Activated naive CD4-positive, alpha-beta T cell treated with anti-CD3 and anti-CD28 coated beads, Interleukin-2, amount 50 U/mL, for 16 hours (primary cell): ENCODE measurements around the gene SLC9A3.
"Not testable (repeated sequence)": the region's sequence is repeated elsewhere in the genome, so short reads cannot be mapped to it uniquely, and the experiment has no call there.

Experiments used
- DNase-seq: peaks from one replicate; pipeline ENCODE4 v3.0.0-alpha.2; 2020

The SLC9A3 gene

DNA sequence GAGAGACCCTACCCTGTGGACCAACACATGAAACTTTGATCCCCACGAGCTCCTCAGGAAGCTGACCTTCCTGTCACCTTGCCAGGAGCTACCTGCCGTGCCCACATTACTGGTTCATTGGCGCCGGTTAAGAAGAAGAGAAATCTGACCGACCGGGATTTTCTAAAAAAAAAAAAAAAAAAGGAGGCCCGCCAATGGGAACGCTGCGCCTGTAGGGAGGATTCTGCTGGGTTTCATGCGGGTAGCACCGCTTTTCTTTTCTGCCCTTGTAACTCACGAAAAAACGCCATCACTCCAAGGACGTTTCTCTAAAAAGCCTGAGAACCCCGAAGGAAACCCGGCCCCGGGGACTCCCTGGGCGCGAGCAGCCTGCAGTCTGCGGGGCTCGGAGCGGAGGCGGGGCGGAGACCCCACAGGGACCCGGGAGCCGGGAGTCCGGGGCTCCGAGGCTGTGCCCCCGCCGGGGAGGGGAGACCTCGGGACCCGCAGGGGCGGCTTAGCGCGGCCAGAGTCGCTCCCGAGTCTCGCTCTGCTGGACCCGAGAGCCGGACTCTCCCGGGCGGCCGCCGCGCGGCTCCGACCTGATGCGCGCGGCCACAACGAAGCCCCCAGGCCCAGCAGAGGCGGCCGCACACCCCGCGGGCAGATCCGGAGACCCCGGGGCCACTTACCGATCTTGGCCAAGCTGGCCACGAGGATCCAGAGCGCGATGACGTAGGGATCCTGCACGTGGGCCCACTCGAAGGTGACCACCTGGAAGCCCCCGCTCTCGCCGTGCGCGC is 617 bp downstream of the SLC9A3 start:
- no peak for DNase-seq

DNA sequence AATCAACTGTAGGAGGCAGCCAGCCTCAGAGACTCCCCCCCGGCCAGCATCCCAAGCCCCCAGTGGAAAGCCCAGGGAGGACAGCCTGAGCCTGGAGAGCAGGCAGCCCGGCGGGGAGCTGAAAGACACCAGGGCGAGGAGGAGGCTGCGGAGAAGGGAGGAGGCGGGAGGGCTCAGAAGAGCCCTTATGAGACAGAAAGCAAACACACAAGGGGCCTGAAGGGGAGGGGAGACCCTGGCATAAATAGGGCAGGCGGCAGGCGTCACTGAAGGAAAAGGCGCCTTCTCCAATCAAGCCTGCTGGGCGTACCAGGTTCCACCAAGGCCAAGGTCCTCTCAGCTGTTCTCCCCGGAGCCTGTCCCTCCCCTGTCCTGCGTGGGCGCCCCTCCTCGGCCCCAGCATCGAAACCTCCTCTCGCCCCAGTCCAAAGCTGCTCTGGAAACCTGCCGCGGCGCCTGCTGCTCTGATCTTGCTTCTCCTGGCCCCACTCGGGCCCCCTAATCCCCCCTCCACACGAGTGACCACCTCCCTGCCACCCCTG is 1.3 kb downstream of the SLC9A3 start:
- DNase-seq = no peak

DNA sequence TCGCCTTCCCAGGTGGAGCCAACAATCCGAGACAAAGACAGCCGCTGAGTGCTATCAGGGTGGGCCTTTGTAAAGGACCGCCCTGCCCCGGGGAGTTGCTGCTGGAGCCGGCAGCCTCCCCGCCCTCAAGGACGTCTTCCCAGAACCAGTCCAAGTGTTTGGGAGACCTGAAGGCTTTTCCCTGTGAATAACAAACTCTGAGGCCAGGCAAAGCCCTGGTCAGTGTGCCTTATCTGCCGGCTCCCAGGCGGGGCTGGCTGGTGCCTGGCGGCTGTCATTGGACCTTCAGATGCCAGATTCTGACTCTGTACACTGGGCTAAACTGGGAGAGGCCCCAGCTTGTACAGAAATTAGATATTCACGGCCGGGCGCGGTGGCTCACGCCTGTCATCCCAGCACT is 2.1 kb downstream of the SLC9A3 start:
- no peak for DNase-seq

DNA sequence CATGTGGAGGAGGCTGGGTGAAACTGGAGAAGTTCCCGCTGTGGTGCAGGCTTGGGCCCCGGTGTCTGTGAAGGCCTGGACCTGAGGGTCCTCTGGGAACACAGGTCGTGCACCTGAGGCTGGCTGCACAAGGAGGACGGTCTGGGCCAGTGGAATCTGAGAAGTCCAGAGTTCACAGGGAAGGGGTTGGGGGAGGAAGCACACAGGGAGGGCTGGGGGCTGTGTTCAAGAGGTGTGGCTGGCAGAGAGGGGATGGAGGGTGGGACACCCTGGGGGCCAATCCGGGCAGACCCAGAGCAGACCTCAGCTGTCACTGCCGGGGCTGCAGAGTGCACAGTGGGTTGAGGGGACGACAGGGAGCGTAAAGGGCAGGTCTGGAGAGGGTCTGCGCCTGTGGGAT is 2.6 kb downstream of the SLC9A3 start:
- DNase-seq = no peak

DNA sequence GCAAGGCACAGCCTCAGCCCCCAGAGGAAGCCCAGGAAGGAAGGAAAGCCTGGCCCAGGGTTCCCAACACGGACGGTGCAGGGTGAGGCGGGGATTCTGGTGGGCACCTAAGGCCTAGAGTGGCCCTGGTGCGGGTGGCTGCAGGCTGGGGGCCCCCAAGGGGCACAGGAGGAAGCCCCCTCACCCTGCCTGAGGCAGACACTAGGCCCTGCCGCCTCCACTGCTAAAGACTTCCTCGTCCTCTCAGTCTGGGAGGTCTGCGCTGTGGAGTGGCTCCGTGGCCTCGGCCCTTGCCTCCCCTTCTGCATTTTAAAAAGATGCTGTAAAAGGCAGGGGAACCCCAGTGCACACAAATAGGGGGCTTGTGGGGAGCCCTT is 3.4 kb downstream of the SLC9A3 start:
- no peak for DNase-seq

DNA sequence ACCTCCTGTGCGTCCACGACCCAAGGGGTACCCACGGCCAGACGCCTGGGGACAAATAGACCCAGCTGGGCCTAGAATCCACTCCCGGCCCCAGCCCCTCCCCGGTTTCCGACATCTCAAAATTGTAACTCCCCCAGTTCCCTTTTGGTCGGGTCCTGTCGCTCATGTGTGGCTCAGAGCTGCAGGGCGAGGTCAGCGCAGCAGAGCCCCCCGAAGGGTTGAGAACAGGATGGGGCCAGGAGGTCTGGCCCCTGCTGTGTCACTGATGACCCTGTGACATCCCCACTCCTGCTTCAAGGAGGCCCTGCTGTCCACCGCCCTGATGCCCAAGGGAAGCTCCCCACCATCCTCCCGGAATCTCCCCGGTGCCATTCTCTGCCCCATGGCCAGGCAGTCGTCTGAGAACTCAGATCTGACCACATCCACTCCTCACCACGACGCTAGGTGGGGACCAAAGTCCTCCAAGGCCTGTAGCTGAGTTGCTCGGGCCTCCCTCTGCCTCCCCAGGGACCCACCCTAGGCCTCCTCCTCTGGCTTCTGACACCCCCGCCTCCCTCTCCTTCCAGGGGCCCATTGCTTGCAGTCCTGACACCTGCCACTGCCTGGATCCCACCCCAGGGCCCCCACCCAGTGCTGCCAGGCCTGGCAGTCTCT is 3.9 kb downstream of the SLC9A3 start:
- DNase-seq = no peak

DNA sequence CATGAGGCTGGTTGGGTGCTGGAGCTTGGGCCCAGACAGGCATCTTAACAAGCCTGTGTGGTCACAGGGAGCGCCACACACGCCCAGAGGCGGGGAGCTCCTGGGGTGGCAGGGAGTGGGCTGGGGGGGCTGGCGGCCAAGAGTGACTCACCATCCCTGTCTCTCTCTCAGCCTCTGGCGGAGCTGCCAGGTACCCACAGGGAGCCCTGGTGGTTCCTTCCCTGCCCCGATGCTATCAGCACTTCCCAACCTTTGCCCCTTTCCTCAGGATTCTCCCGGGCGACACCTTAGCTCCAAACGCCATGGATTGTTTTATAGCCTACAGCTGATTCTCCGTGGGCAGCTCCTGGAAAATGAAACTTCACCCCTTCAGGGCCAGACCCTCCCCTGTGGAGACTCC is 5.5 kb downstream of the SLC9A3 start:
- no peak for DNase-seq

DNA sequence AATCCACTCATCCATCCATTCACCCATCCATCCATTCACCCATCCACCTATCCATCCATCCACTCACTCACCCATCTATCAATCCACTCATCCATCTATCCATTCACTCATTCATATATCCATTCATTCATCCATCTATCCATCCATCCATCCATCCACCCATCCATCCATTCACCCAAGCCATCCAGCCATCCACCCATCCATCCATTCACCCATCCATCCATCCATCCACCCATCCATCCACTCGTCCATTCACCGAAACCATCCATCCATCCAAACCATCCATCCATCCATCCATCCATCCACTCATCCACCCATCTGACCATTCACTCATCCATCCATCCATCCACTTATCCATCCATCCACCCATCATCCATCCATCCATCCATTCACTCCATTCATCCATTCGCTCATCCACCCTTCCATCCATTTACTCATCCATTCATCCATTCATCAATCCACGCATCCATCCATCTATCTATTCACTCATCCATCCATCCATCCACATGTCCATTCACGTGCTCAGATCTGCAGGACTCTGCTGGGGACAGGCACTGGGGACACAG is 6.6 kb downstream of the SLC9A3 start:
- no peak for DNase-seq

DNA sequence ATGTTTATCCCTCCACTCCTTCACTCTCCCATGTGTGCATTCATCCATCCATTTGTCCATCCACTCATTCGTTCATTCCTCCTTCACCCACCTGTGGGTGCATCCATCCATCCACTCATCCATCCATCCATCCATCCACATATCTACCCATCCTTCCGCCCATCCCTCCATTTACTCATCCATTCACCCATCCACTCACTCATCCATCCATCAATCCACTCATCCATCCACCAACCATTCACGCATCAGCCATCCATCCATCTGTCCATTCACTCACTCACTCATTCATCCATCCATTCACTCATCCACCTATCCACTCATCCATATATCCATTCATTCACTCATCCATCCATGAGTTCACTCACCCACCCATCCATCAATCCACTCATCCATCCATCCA is 7.3 kb downstream of the SLC9A3 start:
- no peak for DNase-seq

DNA sequence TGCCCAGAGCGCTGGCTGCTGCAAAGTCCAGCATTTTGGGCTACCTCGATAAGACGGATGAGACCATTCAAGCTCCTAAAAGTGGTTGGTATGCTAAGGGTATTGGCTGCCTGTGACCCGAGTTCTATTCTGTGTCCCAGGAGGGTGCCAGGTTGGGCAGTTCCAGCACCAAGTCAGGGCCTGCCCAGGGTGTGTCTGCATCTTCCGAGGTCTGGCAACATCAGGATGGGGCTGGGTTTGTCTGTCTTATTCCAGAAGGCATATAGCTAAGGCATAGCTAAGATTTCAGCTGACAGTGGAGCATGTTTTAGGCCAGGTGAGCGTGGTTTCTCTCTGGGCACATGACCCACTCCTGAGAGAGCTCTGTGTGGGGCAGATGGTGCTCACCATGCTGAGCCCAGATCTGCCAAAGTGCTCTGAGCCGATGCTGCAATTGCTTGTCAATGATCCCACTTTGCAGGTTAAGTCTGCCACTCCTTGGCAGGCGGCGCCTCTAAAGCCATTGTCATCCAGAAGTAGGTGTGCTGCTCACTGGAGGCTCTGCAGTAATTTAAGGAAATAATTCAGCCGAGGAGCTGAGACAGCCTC is 7.8 kb downstream of the SLC9A3 start:
- no peak for DNase-seq

DNA sequence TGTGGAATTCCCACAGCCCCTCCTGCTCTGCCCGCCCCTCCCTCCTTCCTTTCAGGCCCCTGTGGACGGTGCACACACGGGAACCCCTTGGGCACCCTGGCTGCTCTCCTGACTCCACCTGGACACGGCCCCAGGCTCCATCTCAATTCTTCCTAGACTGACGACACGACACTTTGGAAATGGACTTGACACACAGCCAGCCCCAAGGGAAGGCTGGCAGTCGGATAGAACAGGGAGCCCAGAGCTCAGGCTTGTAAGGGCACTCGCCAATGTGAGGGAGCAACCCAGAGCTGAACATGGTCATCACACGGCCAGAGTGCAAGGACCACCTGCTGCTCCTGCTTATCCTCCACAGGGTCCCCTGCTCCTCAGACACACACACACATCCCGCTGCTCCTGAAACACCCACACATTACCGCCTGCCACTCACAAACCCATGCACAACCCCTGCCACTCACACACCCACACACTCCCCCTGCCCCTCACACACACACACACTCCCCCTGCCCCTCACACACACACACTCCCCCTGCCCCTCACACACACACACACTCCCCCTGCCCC is 8.9 kb downstream of the SLC9A3 start:
- no peak for DNase-seq

DNA sequence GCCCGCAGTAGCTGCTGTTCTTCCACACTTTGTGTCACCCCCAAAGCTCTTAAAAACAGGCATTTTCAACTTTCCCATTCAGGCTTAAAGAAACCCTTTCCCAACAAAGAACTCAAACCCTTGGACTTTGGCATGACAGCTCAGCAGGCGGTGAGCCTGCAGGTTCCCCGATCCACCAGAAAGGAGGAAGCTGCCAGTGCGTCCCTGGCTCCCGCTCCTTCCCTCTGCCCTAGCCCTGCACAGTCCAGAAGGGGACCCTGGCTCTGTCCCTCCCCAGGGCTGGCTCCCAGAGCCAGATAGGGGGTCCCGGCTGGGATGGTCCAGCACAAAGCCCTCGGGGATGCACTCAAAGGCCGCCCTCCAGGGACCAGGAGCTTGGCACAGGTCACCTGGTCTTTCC is 9.6 kb downstream of the SLC9A3 start:
- DNase-seq = no peak

DNA sequence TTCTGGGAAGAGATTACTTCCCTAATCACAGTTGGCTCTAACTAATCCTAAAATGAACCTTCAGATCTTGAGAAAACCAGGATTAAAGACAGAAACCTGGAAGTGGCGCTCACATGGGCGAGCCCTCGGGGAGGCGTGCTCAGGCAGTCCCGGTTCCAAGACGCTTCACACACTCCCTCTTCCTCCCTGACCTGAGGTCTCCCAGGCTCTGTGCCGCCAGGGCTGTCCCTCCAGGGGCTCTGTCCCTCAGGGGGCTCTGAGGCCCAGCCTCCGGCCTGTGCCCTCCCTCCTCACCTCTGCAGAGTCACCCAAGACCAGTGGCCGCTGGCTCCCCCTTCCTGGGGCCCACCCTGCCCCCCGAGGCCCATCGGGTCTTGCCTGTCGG is 10.2 kb downstream of the SLC9A3 start:
- no peak for DNase-seq

DNA sequence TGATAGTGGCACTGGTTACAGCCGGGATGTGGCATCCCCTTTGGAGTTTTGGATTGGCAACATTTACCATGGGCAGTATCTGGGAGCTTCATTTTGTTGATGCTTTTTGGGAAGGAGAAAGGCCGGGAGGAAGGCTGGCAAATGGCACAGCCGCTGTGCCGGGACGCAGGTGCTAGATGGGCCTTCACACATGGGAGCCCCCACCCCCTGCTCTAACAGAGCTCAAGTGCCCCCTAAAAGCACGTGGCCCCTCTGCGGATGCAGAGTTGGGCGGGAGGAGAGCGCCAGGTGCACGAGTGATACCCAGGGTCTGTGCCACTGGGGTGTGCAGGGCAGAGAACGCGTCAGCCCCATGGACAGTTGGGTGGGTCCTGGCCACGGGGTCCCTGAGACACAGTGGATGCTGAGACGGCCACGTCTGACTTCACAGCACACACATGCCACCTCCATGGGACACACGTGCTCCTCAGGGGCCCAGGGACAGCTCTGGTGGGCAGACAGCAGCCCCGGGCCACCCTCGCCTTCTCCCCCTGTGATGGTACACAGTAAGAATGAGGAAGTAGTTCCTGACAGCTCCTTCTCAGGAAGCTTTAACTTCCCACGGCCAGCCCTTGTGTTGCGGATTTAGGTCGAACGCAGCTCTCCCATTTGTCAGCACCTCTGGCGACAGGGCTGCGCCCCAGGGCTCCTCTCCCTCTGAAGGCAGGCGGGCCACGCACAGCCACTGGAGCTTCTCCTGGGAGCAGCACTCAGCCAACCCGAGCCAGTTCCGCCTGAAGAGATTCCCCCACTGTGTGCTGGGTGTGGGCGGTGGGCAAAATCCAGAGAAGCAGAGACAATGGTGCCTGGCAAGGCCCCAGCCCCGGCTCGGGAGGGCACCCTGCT is 10.8 kb downstream of the SLC9A3 start:
- no peak for DNase-seq

DNA sequence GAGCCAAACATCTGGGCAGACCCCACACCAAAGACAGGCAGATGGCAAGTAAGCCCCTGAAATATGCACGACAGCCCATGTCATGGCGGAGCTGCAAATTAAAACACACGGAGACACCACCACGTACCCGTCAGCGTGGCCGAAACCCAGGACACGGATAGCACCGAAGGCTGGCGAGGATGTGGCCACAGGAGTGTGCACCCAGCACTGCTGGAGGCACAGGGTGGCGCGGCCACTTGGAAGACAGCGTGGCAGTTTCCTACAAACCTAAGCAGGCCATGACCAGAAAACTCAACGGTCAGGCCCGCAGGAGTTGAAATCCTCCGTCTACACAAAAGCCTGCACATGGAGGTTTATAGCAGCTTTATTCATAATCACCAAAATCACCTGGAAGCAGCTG is 12.8 kb downstream of the SLC9A3 start:
- DNase-seq = no peak

DNA sequence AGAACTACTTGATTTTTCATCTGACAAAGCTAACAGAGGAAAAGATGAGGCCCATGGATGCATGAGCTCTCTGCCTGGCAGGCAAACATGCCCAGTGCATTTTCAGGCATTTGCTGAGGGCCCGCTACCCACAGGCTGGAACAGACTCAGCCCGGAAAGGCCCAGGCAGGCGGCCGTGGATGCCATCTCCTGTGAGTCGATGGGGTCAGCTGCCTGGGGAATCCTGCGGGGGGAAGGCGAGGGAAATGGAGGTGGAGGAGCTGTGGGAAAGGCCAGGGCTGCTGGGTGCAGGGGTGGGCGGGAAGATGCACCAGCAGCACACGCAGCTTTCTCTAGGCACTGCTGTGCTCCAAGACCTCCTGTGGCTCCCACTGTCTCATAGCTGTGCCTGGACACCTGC is 13.7 kb downstream of the SLC9A3 start:
- no peak for DNase-seq

DNA sequence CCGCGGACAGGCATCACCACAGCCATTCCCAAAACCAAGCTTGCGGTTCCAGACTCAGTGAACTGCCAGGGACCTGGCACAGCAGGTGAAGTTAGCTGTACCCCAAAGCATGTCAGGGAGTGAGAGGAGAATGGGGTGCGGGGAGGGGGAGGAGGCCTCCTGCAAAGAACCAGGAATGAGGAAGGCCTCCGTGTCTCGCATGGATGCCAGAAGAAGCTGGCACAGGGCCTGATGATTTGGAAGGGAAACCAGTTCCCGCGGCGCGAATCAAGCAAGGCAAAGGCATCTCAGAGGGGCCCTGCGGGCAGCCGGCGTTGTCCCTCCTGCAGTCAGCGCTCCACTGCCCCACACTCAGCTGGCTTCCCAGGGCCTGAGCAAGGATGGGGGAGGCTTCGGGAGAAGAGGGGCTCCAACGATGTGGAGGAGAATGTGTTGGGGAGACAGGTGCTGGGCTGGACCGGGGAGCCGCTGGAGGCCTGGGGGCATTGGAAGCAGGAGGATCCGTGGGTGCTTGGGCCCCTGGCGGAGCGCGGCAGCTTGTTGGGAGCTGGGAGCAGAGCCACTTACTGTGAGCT is 14.6 kb downstream of the SLC9A3 start:
- no peak for DNase-seq

DNA sequence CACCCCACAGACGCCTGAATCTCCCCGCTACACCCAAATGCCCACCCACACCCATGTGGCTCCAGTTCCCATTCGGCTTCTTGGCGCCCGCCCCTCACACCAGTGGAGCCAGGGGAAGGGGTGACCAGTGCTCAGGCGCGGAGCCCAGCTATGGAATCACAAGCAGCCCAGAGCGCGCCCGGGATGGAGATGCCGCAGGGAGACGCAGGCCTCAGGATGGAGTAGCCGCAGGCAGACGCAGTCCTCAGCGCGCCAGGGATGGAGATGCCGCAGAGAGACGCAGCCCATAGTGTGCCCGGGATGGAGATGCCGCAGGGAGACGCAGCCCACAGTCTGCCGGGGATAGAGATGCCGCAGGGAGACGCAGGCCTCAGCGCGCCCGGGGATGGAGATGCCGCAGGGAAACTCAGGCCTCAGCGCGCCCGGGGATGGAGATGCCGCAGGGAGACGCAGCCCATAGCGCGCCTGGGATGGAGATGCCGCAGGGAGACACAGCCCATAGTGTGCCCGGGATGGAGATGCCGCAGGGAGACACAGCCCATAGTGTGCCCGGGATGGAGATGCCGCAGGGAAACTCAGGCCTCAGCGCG is 16.2 kb downstream of the SLC9A3 start:
- DNase-seq = not testable (repeated sequence)

DNA sequence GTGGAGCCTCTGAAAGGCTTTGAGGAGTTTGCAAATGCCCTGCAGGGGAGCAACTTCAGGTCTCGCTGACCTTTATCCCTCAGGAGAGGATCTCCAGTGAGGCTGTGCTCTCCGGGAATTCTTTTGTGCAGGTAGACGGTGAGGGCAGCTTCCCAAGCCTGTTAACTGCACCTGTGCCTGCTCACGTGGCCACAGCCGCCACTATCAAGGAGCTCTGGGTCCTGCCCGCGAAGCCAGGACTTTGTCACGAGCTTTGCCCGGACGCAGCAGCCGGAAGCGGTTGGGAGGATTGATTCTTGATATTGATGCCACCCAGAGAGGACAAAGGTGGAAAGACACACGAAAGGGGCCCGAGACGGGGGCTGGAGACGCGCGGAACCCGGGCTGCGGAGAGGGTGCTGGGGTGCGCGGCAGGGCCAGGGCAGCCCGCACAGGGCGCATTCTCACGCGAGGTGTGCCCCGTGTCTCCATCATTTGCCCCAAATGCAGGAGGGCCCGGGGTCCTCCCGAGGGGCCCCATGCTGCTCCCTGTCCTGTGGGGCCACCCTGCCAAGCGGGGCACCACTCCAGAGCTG is 18.2 kb downstream of the SLC9A3 start:
- no peak for DNase-seq

DNA sequence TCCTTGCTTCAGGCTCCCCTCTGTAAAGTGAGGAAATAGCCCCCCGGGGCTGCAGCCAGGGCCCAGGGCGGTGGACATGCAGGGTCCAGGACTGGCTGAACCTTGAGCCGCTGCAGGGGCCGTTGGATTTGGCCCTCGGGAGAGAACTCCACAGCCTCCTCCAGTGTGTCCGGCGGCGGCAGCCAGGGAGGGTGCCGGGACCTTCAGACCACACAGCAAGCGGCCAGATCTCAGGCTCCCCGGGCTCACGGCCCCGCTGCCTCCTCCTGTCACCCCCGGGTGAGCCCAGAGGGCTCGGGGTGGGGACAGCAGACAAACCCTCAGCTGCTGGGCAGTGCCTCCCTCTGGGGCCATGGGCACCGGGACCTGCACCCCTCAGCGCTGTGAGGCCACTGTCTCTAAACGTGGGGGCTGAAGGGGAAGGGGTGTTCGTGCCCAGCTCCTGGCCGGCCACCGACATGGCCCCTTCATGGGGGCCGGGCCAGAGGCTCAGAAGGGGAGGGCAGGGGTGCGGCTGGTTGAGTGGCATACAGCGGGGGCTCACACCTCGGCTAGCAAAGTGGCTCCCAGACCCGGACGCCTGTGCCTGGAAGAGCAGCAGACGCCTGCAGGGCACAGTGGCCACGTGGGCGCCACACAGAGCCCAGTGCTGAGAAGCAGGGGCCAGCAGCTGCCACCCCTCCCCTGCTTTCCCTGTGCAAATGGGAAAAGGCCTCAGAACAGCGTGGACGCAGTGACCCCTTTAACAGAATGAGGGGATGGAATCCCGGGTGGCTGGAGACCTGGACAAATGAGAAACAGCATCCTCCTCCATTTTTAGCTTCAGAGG is 19.7 kb downstream of the SLC9A3 start:
- no peak for DNase-seq
